GM23338 (cell line): ENCODE results near the gene TRIM8. TPM values are rescaled to one million over a fixed set of nuclear protein-coding genes. Genes with fewer than 3 reads are reported as not detected.

Source experiments
- ATAC-seq: fragments of 200-7000 bp; cut with Tn5 transposase; 3 replicates; pipeline ENCODE4 v1.9.1; 2020
- DNase-seq: peaks from one replicate; pipeline ENCODE4 v3.0.0-alpha.2; 2015; ENCODE audit warnings: low spot score
- H2AFZ ChIP-seq: fragments of 200-600 bp; sonication (generic); 2 replicates; pipeline ENCODE4 v1.8.0; 2016; ENCODE audit warnings: antibody characterized with exemption, mild to moderate bottlenecking, moderate library complexity
- H3F3A ChIP-seq: fragments of 200-600 bp; sonication (generic); replicated peaks from 2 replicates; pipeline ENCODE4 v1.8.0; 2017; ENCODE audit warnings: antibody characterized with exemption, mixed run types, low read depth
- H3K27ac ChIP-seq: fragments of 200-600 bp; sonication (generic); 2 replicates; pipeline ENCODE4 v1.6.1; 2016; ENCODE audit warnings: low read depth
- H3K27me3 ChIP-seq: fragments of 200-600 bp; sonication (generic); 2 replicates; pipeline ENCODE4 v1.8.0; 2016; ENCODE audit warnings: mild to moderate bottlenecking, mixed run types, moderate library complexity; ENCODE audit not compliant: insufficient read depth
- H3K36me3 ChIP-seq: fragments of 200-600 bp; sonication (generic); 2 replicates; pipeline ENCODE4 v1.8.0; 2016; ENCODE audit warnings: mild to moderate bottlenecking; ENCODE audit not compliant: insufficient read depth
- H3K4me1 ChIP-seq: fragments of 200-600 bp; sonication (generic); 2 replicates; pipeline ENCODE4 v1.8.0; 2016; ENCODE audit warnings: mild to moderate bottlenecking, moderate library complexity; ENCODE audit not compliant: insufficient read depth
- H3K4me2 ChIP-seq: fragments of 200-600 bp; sonication (generic); 2 replicates; pipeline ENCODE4 v1.7.1; 2017; ENCODE audit warnings: mixed run types
- H3K4me3 ChIP-seq: fragments of 200-600 bp; sonication (generic); 2 replicates; pipeline ENCODE4 v1.6.1; 2016; ENCODE audit warnings: mixed run types
- H3K79me2 ChIP-seq: fragments of 200-600 bp; sonication (generic); replicated peaks from 2 replicates; pipeline ENCODE4 v1.8.0; 2017; ENCODE audit warnings: mild to moderate bottlenecking; ENCODE audit not compliant: insufficient read depth
- H3K9me2 ChIP-seq: fragments of 200-600 bp; sonication (generic); 2 replicates; pipeline ENCODE4 v1.8.0; 2017; ENCODE audit not compliant: insufficient read depth
- H4K20me1 ChIP-seq: fragments of 200-600 bp; sonication (generic); replicated peaks from 2 replicates; pipeline ENCODE4 v1.8.0; 2017; ENCODE audit warnings: mild to moderate bottlenecking; ENCODE audit not compliant: insufficient read depth
- H3K27ac Mint-ChIP-seq: 2 replicates; pipeline ENCODE4 v1.8.0; 2020; ENCODE audit warnings: inconsistent platforms, mild to moderate bottlenecking, moderate library complexity, mixed read lengths
- H3K27me3 Mint-ChIP-seq: 3 replicates; pipeline ENCODE4 v1.8.0; 2022; ENCODE audit warnings: low read depth, mild to moderate bottlenecking, moderate library complexity, mixed read lengths, inconsistent platforms; ENCODE audit not compliant: insufficient read depth, poor library complexity
- H3K36me3 Mint-ChIP-seq: 3 replicates; pipeline ENCODE4 v1.8.0; 2021; ENCODE audit warnings: low read depth, mild to moderate bottlenecking, inconsistent platforms, moderate library complexity, mixed read lengths
- H3K4me1 Mint-ChIP-seq: 3 replicates; pipeline ENCODE4 v1.8.0; 2020; ENCODE audit warnings: mild to moderate bottlenecking, inconsistent platforms, mixed read lengths
- H3K4me3 Mint-ChIP-seq: 3 replicates; pipeline ENCODE4 v1.8.0; 2021; ENCODE audit warnings: moderate library complexity, mild to moderate bottlenecking, inconsistent platforms, mixed read lengths
- H3K9me3 Mint-ChIP-seq: 3 replicates; pipeline ENCODE4 v1.8.0; 2020; ENCODE audit warnings: moderate library complexity, mild to moderate bottlenecking, inconsistent platforms, mixed read lengths
- CREB1 ChIP-seq: fragments of 250-450 bp; sonication (Bioruptor Pico); IDR thresholded peaks from 2 replicates; pipeline ENCODE4 v1.5.0; 2020; ENCODE audit warnings: low read depth, mild to moderate bottlenecking, moderate library complexity
- EZH2 ChIP-seq: fragments of 200-600 bp; sonication (generic); IDR thresholded peaks from one replicate; pipeline ENCODE4 v1.8.0; 2017; ENCODE audit warnings: antibody characterized with exemption, mild to moderate bottlenecking, low read depth; ENCODE audit not compliant: unreplicated experiment
- EZH2phosphoT487 ChIP-seq: fragments of 200-600 bp; sonication (generic); IDR thresholded peaks from one replicate; pipeline ENCODE4 v1.8.1; 2018; ENCODE audit warnings: antibody characterized with exemption; ENCODE audit not compliant: unreplicated experiment
- JUNB ChIP-seq: IDR thresholded peaks from one replicate; pipeline ENCODE4 v1.6.1; 2016; ENCODE audit warnings: antibody characterized with exemption; ENCODE audit not compliant: unreplicated experiment
- NANOG ChIP-seq: IDR thresholded peaks from 2 replicates; pipeline ENCODE4 v1.6.1; 2016; ENCODE audit warnings: antibody characterized with exemption, borderline replicate concordance
- POLR2AphosphoS5 ChIP-seq: IDR thresholded peaks from 2 replicates; pipeline ENCODE4 v1.6.1; 2016; ENCODE audit warnings: antibody characterized with exemption, low read depth
- STAT1 ChIP-seq: IDR thresholded peaks from one replicate; pipeline ENCODE4 v1.6.1; 2016; ENCODE audit warnings: antibody characterized with exemption; ENCODE audit not compliant: unreplicated experiment
- ZNF114 ChIP-seq: fragments of 250-450 bp; sonication (Bioruptor Pico); IDR thresholded peaks from 2 replicates; pipeline ENCODE4 v1.5.0; 2020; ENCODE audit warnings: mild to moderate bottlenecking, moderate library complexity
- ZNF331 ChIP-seq: fragments of 250-450 bp; sonication (Bioruptor Pico); IDR thresholded peaks from 2 replicates; pipeline ENCODE4 v1.5.0; 2020; ENCODE audit warnings: low read depth, mild to moderate bottlenecking, moderate library complexity
- polyA plus RNA-seq: library from polyadenylated mRNA; unstranded; fragments of >200 nt; fragmentation: Nextera tagmentation; extraction: Ambion mirVana; gene quantifications from 2 replicates; pipeline ENCODE4 v1.2.1, GENCODE V29; 2016
- total RNA-seq: library from RNA; depleted of rRNA; stranded (reverse); fragments of >200 nt; shearing (Covaris generic); gene quantifications from 2 replicates; pipeline ENCODE4 v1.2.3, GENCODE V29; 2014
- TF ChIP-seq, protein P1 (sequence below), 2 experiments: fragments of 200-600 bp in 1 of 2; sonication (generic) in 1 of 2; conservative IDR thresholded peaks; 2 replicates each; pipeline versions ENCODE4 v1.5.1 to v1.6.1; 2016 to 2017; ENCODE audit warnings: antibody characterized with exemption in 2 of 2, low read depth in 2 of 2, mild to moderate bottlenecking in 2 of 2, moderate library complexity in 1 of 2
- TF ChIP-seq, protein P2 (sequence below): IDR thresholded peaks from 2 replicates; pipeline ENCODE4 v1.6.1; 2016; ENCODE audit warnings: antibody characterized with exemption
- TF ChIP-seq, protein P3 (sequence below): fragments of 250-450 bp; sonication (Bioruptor Pico); IDR thresholded peaks from 2 replicates; pipeline ENCODE4 v1.5.0; 2020; ENCODE audit warnings: mild to moderate bottlenecking, moderate library complexity
- TF ChIP-seq, protein P4 (sequence below): IDR thresholded peaks from one replicate; pipeline ENCODE4 v1.6.1; 2018; ENCODE audit warnings: antibody characterized with exemption; ENCODE audit not compliant: unreplicated experiment

Gene TRIM8
- total and polyA plus RNA-seq, 2 experiments from 2014 or later, result 15.1 to 36.7 TPM

DNA sequence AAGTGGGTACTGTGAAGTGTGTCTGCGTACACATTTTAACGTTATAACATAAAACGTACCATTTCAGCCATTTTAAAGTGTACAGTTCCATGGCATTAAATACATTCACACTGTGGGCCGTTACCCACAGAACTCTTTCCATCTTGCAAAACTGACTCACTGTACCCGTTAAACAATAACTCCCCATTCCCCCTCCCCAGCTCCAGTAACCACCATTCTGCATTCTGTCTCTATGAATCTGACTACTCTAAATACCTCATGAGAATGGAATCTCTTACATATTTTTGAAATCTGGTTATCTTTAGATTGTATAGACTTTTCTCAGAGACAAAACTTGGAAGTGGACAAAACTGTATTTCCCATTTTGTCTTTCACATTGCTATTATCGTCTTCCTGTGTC is 60.6 kb downstream of the TRIM8 start:
- peaks cover 9% of the 10 kb centered on the region; the same call in 1 of the 2 replicates for H4K20me1 ChIP-seq
- Mint-ChIP-seq H3K9me3 (no peaks in the 10 kb centered on the region), H3K4me1 (no peaks in the 10 kb centered on the region), H3K36me3 (peaks cover under 1% of the 10 kb centered on the region; the same call in 1 of the 3 replicates), H3K27me3 (peaks cover under 1% of the 10 kb centered on the region), H3K27ac (no peak overlapping the region), H3K4me3 (no peak overlapping the region)
- H3K9me2 ChIP-seq, result no peaks in the 10 kb centered on the region
- ATAC-seq (no peak), DNase-seq (no peak)
- H3K79me2 ChIP-seq, result peaks cover 44% of the 10 kb centered on the region
- H3K27ac ChIP-seq, result no peak overlapping the region; the same call in 1 of the 2 replicates
- H3K27me3 ChIP-seq, result no peaks in the 10 kb centered on the region
- TF ChIP-seq NANOG, result no peak
- TF ChIP-seq STAT1, result no peak
- TF ChIP-seq, protein P1, sequence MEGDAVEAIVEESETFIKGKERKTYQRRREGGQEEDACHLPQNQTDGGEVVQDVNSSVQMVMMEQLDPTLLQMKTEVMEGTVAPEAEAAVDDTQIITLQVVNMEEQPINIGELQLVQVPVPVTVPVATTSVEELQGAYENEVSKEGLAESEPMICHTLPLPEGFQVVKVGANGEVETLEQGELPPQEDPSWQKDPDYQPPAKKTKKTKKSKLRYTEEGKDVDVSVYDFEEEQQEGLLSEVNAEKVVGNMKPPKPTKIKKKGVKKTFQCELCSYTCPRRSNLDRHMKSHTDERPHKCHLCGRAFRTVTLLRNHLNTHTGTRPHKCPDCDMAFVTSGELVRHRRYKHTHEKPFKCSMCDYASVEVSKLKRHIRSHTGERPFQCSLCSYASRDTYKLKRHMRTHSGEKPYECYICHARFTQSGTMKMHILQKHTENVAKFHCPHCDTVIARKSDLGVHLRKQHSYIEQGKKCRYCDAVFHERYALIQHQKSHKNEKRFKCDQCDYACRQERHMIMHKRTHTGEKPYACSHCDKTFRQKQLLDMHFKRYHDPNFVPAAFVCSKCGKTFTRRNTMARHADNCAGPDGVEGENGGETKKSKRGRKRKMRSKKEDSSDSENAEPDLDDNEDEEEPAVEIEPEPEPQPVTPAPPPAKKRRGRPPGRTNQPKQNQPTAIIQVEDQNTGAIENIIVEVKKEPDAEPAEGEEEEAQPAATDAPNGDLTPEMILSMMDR (conservative IDR thresholded peaks at IDR 0.05; ENCODE audit: low read depth in 2 of 2), result no peak
- TF ChIP-seq, protein P2, sequence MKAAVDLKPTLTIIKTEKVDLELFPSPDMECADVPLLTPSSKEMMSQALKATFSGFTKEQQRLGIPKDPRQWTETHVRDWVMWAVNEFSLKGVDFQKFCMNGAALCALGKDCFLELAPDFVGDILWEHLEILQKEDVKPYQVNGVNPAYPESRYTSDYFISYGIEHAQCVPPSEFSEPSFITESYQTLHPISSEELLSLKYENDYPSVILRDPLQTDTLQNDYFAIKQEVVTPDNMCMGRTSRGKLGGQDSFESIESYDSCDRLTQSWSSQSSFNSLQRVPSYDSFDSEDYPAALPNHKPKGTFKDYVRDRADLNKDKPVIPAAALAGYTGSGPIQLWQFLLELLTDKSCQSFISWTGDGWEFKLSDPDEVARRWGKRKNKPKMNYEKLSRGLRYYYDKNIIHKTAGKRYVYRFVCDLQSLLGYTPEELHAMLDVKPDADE, result no peak
- no peak for TF ChIP-seq JUNB
- no peak for TF ChIP-seq ZNF331 (CRISPR knock-in tag)
- TF ChIP-seq ZNF114 (CRISPR knock-in tag), result no peak
- TF ChIP-seq, protein P3, sequence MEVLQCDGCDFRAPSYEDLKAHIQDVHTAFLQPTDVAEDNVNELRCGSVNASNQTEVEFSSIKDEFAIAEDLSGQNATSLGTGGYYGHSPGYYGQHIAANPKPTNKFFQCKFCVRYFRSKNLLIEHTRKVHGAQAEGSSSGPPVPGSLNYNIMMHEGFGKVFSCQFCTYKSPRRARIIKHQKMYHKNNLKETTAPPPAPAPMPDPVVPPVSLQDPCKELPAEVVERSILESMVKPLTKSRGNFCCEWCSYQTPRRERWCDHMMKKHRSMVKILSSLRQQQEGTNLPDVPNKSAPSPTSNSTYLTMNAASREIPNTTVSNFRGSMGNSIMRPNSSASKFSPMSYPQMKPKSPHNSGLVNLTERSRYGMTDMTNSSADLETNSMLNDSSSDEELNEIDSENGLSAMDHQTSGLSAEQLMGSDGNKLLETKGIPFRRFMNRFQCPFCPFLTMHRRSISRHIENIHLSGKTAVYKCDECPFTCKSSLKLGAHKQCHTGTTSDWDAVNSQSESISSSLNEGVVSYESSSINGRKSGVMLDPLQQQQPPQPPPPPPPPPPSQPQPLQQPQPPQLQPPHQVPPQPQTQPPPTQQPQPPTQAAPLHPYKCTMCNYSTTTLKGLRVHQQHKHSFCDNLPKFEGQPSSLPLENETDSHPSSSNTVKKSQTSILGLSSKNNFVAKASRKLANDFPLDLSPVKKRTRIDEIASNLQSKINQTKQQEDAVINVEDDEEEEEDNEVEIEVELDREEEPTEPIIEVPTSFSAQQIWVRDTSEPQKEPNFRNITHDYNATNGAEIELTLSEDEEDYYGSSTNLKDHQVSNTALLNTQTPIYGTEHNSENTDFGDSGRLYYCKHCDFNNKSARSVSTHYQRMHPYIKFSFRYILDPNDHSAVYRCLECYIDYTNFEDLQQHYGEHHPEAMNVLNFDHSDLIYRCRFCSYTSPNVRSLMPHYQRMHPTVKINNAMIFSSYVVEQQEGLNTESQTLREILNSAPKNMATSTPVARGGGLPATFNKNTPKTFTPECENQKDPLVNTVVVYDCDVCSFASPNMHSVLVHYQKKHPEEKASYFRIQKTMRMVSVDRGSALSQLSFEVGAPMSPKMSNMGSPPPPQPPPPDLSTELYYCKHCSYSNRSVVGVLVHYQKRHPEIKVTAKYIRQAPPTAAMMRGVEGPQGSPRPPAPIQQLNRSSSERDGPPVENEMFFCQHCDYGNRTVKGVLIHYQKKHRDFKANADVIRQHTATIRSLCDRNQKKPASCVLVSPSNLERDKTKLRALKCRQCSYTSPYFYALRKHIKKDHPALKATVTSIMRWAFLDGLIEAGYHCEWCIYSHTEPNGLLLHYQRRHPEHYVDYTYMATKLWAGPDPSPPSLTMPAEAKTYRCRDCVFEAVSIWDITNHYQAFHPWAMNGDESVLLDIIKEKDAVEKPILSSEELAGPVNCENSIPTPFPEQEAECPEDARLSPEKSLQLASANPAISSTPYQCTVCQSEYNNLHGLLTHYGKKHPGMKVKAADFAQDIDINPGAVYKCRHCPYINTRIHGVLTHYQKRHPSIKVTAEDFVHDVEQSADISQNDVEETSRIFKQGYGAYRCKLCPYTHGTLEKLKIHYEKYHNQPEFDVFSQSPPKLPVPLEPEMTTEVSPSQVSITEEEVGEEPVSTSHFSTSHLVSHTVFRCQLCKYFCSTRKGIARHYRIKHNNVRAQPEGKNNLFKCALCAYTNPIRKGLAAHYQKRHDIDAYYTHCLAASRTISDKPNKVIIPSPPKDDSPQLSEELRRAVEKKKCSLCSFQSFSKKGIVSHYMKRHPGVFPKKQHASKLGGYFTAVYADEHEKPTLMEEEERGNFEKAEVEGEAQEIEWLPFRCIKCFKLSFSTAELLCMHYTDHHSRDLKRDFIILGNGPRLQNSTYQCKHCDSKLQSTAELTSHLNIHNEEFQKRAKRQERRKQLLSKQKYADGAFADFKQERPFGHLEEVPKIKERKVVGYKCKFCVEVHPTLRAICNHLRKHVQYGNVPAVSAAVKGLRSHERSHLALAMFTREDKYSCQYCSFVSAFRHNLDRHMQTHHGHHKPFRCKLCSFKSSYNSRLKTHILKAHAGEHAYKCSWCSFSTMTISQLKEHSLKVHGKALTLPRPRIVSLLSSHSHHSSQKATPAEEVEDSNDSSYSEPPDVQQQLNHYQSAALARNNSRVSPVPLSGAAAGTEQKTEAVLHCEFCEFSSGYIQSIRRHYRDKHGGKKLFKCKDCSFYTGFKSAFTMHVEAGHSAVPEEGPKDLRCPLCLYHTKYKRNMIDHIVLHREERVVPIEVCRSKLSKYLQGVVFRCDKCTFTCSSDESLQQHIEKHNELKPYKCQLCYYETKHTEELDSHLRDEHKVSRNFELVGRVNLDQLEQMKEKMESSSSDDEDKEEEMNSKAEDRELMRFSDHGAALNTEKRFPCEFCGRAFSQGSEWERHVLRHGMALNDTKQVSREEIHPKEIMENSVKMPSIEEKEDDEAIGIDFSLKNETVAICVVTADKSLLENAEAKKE (CRISPR knock-in tag), result no peak
- no peak for TF ChIP-seq CREB1 (CRISPR knock-in tag)
- no peak for TF ChIP-seq EZH2
- TF ChIP-seq POLR2AphosphoS5, result no peak
- no peak for TF ChIP-seq EZH2phosphoT487
- TF ChIP-seq, protein P4, sequence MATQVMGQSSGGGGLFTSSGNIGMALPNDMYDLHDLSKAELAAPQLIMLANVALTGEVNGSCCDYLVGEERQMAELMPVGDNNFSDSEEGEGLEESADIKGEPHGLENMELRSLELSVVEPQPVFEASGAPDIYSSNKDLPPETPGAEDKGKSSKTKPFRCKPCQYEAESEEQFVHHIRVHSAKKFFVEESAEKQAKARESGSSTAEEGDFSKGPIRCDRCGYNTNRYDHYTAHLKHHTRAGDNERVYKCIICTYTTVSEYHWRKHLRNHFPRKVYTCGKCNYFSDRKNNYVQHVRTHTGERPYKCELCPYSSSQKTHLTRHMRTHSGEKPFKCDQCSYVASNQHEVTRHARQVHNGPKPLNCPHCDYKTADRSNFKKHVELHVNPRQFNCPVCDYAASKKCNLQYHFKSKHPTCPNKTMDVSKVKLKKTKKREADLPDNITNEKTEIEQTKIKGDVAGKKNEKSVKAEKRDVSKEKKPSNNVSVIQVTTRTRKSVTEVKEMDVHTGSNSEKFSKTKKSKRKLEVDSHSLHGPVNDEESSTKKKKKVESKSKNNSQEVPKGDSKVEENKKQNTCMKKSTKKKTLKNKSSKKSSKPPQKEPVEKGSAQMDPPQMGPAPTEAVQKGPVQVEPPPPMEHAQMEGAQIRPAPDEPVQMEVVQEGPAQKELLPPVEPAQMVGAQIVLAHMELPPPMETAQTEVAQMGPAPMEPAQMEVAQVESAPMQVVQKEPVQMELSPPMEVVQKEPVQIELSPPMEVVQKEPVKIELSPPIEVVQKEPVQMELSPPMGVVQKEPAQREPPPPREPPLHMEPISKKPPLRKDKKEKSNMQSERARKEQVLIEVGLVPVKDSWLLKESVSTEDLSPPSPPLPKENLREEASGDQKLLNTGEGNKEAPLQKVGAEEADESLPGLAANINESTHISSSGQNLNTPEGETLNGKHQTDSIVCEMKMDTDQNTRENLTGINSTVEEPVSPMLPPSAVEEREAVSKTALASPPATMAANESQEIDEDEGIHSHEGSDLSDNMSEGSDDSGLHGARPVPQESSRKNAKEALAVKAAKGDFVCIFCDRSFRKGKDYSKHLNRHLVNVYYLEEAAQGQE, result no peak
- no peaks in the 10 kb centered on the region for H3F3A ChIP-seq
- no peak overlapping the region for H2AFZ ChIP-seq
- H3K4me1 ChIP-seq, result no peaks in the 10 kb centered on the region
- no peaks in the 10 kb centered on the region for H3K36me3 ChIP-seq
- H3K4me3 ChIP-seq, result no peak overlapping the region
- H3K4me2 ChIP-seq, result no peak overlapping the region
